CD14-positive monocyte (primary cell): ENCODE data around the gene ABCG2. TPM values are rescaled to one million over a fixed set of nuclear protein-coding genes. Genes with fewer than 3 reads are reported as not detected.

Source experiments
- DNase-seq, 3 donors: peaks; one replicate each; pipeline ENCODE4 v3.0.0-alpha.2; 2011 to 2022
- H2AFZ ChIP-seq: 2 replicates; pipeline ENCODE4 v1.6.0; 2012; ENCODE audit warnings: mild to moderate bottlenecking, low read depth, low read length, inconsistent platforms; ENCODE audit not compliant: insufficient read depth, poor library complexity, severe bottlenecking
- H3K27ac ChIP-seq, 2 donors: 1 replicate in 1 of 2; 2 replicates in 1 of 2; pipeline ENCODE4 v1.5.1; 2012 to 2013; ENCODE audit warnings: low read length in 2 of 2, control low read depth in 1 of 2, inconsistent platforms in 1 of 2, low read depth in 1 of 2, mild to moderate bottlenecking in 1 of 2
- H3K27me3 ChIP-seq, 2 donors: one replicate each; pipeline versions ENCODE4 v1.6.0 to v1.6.1; 2011 to 2013; ENCODE audit warnings: low read length in 2 of 2; ENCODE audit not compliant: control insufficient read depth in 2 of 2, insufficient read depth in 2 of 2
- H3K36me3 ChIP-seq, 2 donors: replicated peaks in 1 of 2; 1 replicate in 1 of 2; 2 replicates in 1 of 2; pipeline versions ENCODE4 v1.5.1 to v1.6.1; 2012 to 2013; ENCODE audit warnings: low read length in 2 of 2, control low read depth in 1 of 2, inconsistent platforms in 1 of 2, mild to moderate bottlenecking in 1 of 2; ENCODE audit not compliant: insufficient read depth in 2 of 2, control insufficient read depth in 1 of 2
- H3K4me1 ChIP-seq, 2 donors: 1 replicate in 1 of 2; 2 replicates in 1 of 2; pipeline versions ENCODE4 v1.5.1 to v1.6.1; 2012 to 2013; ENCODE audit warnings: low read length in 2 of 2, control low read depth in 1 of 2, inconsistent platforms in 1 of 2, mild to moderate bottlenecking in 1 of 2, moderate library complexity in 1 of 2; ENCODE audit not compliant: insufficient read depth in 2 of 2, control insufficient read depth in 1 of 2
- H3K4me2 ChIP-seq: replicated peaks from 2 replicates; pipeline ENCODE3; 2012; ENCODE audit warnings: low read length, moderate library complexity, mild to moderate bottlenecking; ENCODE audit not compliant: poor library complexity, severe bottlenecking; ENCODE audit errors: extremely low read depth
- H3K4me3 ChIP-seq, 3 experiments: fragments of 200-600 bp in 1 of 3; sonication (generic) in 1 of 3; replicated peaks in 1 of 3; 1 replicate in 2 of 3; 2 replicates in 1 of 3; pipeline ENCODE4 v1.5.1; 2011 to 2013; ENCODE audit warnings: low read length in 3 of 3, mild to moderate bottlenecking in 3 of 3, control low read depth in 2 of 3, low read depth in 2 of 3, inconsistent platforms in 1 of 3, moderate library complexity in 1 of 3
- H3K79me2 ChIP-seq: 2 replicates; pipeline ENCODE4 v1.6.0; 2012; ENCODE audit warnings: mild to moderate bottlenecking, control low read depth, inconsistent platforms, low read length, moderate library complexity; ENCODE audit not compliant: insufficient read depth
- H3K9ac ChIP-seq: 2 replicates; pipeline ENCODE4 v1.6.0; 2017; ENCODE audit warnings: low read length, mild to moderate bottlenecking; ENCODE audit not compliant: insufficient read depth, poor library complexity, severe bottlenecking
- H3K9me3 ChIP-seq, 2 donors: replicated peaks in 1 of 2; 1 replicate in 1 of 2; 2 replicates in 1 of 2; pipeline versions ENCODE4 v1.5.1 to v1.6.1; 2012 to 2013; ENCODE audit warnings: low read length in 2 of 2, control low read depth in 1 of 2; ENCODE audit not compliant: control insufficient read depth in 1 of 2, insufficient read depth in 1 of 2
- H4K20me1 ChIP-seq: 2 replicates; pipeline ENCODE4 v1.6.0; 2012; ENCODE audit warnings: mild to moderate bottlenecking, low read length, control low read depth, moderate library complexity; ENCODE audit not compliant: insufficient read depth
- H3K27ac Mint-ChIP-seq, 7 donors: one replicate each; pipeline ENCODE4 v1.8.0; 2020; ENCODE audit warnings: mild to moderate bottlenecking in 7 of 7, mixed read lengths in 7 of 7, moderate library complexity in 6 of 7, inconsistent platforms in 2 of 7
- H3K27me3 Mint-ChIP-seq, 3 donors: one replicate each; pipeline ENCODE4 v1.8.0; 2021 to 2022; ENCODE audit warnings: low read depth in 3 of 3, mild to moderate bottlenecking in 3 of 3, mixed read lengths in 3 of 3, moderate library complexity in 3 of 3, inconsistent platforms in 1 of 3
- H3K36me3 Mint-ChIP-seq, 2 donors: one replicate each; pipeline ENCODE4 v1.8.0; 2020; ENCODE audit warnings: mixed read lengths in 2 of 2, inconsistent platforms in 1 of 2, mild to moderate bottlenecking in 1 of 2
- H3K4me1 Mint-ChIP-seq: one replicate; pipeline ENCODE4 v1.8.0; 2020; ENCODE audit warnings: mild to moderate bottlenecking, mixed read lengths
- H3K4me3 Mint-ChIP-seq, 2 donors: one replicate each; pipeline ENCODE4 v1.8.0; 2020; ENCODE audit warnings: mild to moderate bottlenecking in 2 of 2, mixed read lengths in 2 of 2, moderate library complexity in 1 of 2
- H3K9me3 Mint-ChIP-seq, 7 donors: one replicate each; pipeline ENCODE4 v1.8.0; 2020 to 2022; ENCODE audit warnings: mixed read lengths in 7 of 7, mild to moderate bottlenecking in 6 of 7, moderate library complexity in 6 of 7, inconsistent platforms in 2 of 7
- WGBS: methylation state at CpG from one replicate; pipeline ENCODE4 v1.1.5; 2013; ENCODE audit warnings: missing lambda C conversion rate; ENCODE audit not compliant: insufficient coverage; 5-methylcytosine and 5-hydroxymethylcytosine counted together
- intact Hi-C, 2 donors: fragments of 100-400 bp; cut with micrococcal nuclease; formaldehyde crosslinking; loops; one replicate each; pipeline versions ENCODE4 v1.15.0 to v1.15.1; 2023
- polyA plus RNA-seq, 3 donors: library from polyadenylated mRNA; depleted of rRNA in 1 of 3; unstranded in 2 of 3; stranded (reverse) in 1 of 3; fragments of 300-500 nt in 2 of 3; fragments of >200 nt in 1 of 3; fragmentation: Illumina TruSeq in 2 of 3; gene quantifications; 1 replicate in 2 of 3; 2 replicates in 1 of 3; pipeline ENCODE4 v1.2.3, GENCODE V29; 2012 to 2021
- TF ChIP-seq, protein P1 (sequence below): fragments of 200-600 bp; IDR thresholded peaks from one replicate; pipeline ENCODE4 v1.8.0; 2022; ENCODE audit warnings: antibody characterized with exemption, mild to moderate bottlenecking

ABCG2 gene
- polyA plus RNA-seq, 3 donors: not detected

DNA sequence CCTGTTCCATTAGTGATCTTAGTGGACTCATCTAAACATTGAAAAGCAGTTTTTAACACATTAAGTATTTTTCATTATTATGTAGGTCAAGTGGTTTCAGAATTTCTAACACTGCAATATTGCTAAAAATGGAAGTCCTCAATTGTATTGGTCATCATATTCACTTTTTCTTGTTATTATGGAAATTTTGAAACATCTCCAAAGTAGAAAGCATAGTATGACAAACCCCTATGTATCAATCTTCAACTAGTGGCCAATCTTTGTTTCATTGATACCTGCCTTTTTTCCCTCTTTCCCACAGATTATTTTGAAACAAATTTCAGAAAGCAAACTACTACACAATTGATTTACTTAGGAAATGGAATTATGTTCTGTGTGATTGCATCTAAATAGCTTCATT is 14.5 kb upstream of the ABCG2 start:
- no peak overlapping the region for H3K27ac ChIP-seq
- H3K9me3 ChIP-seq: no peaks in the 10 kb centered on the region
- DNase-seq: no peak
- H3K4me2 ChIP-seq: no peak overlapping the region
- no peaks in the 10 kb centered on the region for H4K20me1 ChIP-seq
- no peak overlapping the region for H3K9ac ChIP-seq
- H3K4me1 ChIP-seq: peaks cover 6 to 7% of the 10 kb centered on the region in 2 donors
- H3K4me3 Mint-ChIP-seq: no peak overlapping the region
- no peaks in the 10 kb centered on the region for H3K36me3 ChIP-seq
- no peak overlapping the region for H3K27ac Mint-ChIP-seq
- H2AFZ ChIP-seq: no peak overlapping the region
- no peaks in the 10 kb centered on the region for H3K9me3 Mint-ChIP-seq
- H3K36me3 Mint-ChIP-seq: no peaks in the 10 kb centered on the region
- H3K27me3 Mint-ChIP-seq: no peaks in the 10 kb centered on the region
- TF ChIP-seq, protein P1, sequence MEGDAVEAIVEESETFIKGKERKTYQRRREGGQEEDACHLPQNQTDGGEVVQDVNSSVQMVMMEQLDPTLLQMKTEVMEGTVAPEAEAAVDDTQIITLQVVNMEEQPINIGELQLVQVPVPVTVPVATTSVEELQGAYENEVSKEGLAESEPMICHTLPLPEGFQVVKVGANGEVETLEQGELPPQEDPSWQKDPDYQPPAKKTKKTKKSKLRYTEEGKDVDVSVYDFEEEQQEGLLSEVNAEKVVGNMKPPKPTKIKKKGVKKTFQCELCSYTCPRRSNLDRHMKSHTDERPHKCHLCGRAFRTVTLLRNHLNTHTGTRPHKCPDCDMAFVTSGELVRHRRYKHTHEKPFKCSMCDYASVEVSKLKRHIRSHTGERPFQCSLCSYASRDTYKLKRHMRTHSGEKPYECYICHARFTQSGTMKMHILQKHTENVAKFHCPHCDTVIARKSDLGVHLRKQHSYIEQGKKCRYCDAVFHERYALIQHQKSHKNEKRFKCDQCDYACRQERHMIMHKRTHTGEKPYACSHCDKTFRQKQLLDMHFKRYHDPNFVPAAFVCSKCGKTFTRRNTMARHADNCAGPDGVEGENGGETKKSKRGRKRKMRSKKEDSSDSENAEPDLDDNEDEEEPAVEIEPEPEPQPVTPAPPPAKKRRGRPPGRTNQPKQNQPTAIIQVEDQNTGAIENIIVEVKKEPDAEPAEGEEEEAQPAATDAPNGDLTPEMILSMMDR: no peak
- H3K4me1 Mint-ChIP-seq: peaks cover 7% of the 10 kb centered on the region
- no peaks in the 10 kb centered on the region for H3K27me3 ChIP-seq
- H3K4me3 ChIP-seq: no peak overlapping the region
- intact Hi-C loops: no loop called here
- no peaks in the 10 kb centered on the region for H3K79me2 ChIP-seq

DNA sequence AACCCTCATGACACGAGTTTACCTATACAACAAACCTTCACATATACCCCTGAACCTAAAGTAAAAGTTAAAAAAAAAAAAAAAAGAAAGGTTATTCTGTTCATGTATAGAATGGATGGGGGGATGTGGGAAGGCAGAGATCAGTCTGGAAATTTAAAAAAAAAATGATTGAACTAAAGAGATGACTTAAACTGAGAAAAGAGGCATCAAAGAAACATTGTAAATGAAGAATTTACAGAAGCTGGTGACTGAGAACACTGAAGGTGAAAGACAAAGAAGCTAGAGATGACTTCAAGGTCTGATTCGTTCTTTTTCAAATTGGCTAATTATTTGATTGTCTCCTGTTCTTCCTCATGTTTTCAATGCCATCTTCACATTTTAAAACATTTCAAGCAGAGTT is 12.8 kb upstream of the ABCG2 start:
- H3K36me3 Mint-ChIP-seq: no peaks in the 10 kb centered on the region
- no peaks in the 10 kb centered on the region for H3K79me2 ChIP-seq
- no peaks in the 10 kb centered on the region for H3K27me3 Mint-ChIP-seq
- H3K9ac ChIP-seq: no peak overlapping the region
- no peak overlapping the region for H2AFZ ChIP-seq
- no peak overlapping the region for H3K4me2 ChIP-seq
- H3K9me3 ChIP-seq: no peaks in the 10 kb centered on the region
- no peaks in the 10 kb centered on the region for H3K27me3 ChIP-seq
- TF ChIP-seq, protein P1: no peak
- H3K4me1 ChIP-seq: no peaks in the 10 kb centered on the region
- no CpG with 5 or more reads among the region's 2 CpGs for WGBS
- intact Hi-C loops: no loop called here
- H3K4me3 ChIP-seq: no peak overlapping the region
- H3K9me3 Mint-ChIP-seq: no peaks in the 10 kb centered on the region
- no peak overlapping the region for H3K27ac Mint-ChIP-seq
- H3K27ac ChIP-seq: no peak overlapping the region
- H3K4me3 Mint-ChIP-seq: no peak overlapping the region
- no peaks in the 10 kb centered on the region for H3K36me3 ChIP-seq
- peaks cover 2% of the 10 kb centered on the region for H3K4me1 Mint-ChIP-seq
- DNase-seq: no peak
- no peaks in the 10 kb centered on the region for H4K20me1 ChIP-seq
